Measurements from ENCODE around the gene STX1B.

The STX1B gene

DNA sequence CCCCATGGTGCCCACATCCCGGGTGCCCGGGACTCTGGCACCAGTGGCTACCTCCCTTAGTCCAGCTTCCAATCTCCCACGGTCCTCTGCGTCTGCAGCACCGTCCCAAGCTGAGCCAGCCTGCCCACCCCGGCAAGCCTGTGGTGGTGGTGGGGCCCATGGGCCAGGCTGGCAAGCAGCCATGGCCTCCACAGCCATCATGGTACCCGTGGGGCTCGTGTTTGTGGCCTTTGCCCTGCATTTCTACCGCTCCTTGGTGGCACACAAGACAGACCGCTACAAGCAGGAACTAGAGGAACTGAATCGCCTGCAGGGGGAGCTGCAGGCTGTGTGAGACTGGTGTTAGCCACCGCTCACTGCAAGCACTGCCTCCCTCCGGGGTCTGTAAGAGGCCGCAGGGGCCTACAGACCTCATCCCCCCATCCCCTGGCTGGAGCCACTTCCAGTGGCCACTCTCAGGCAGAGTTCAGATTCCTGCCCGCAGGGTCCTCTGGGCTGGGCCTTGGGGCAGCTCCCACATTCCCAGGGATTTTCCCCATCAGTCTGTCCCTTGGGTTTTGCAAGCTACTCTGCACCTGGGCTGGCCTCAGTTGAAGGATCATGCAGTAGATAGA is 56.8 kb downstream of the STX1B start:
- no peak overlapping the region for H3K4me3 ChIP-seq (ENCODE audit: low read depth, low read length)

DNA sequence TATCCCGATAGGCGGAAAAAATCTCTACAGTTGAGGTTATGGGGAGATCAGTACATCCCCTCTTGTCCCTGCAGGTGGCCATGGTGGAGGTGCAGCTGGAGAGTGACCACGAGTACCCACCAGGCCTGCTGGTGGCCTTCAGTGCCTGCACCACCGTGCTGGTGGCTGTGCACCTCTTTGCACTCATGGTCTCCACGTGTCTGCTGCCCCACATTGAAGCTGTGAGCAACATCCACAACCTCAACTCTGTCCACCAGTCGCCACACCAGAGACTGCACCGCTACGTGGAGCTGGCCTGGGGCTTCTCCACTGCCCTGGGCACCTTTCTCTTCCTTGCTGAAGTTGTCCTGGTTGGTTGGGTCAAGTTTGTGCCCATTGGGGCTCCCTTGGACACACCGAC is 57.3 kb downstream of the STX1B start:
- H3K4me3 ChIP-seq (ENCODE audit: low read depth, low read length), result no peak overlapping the region
- TF ChIP-seq, protein P1, sequence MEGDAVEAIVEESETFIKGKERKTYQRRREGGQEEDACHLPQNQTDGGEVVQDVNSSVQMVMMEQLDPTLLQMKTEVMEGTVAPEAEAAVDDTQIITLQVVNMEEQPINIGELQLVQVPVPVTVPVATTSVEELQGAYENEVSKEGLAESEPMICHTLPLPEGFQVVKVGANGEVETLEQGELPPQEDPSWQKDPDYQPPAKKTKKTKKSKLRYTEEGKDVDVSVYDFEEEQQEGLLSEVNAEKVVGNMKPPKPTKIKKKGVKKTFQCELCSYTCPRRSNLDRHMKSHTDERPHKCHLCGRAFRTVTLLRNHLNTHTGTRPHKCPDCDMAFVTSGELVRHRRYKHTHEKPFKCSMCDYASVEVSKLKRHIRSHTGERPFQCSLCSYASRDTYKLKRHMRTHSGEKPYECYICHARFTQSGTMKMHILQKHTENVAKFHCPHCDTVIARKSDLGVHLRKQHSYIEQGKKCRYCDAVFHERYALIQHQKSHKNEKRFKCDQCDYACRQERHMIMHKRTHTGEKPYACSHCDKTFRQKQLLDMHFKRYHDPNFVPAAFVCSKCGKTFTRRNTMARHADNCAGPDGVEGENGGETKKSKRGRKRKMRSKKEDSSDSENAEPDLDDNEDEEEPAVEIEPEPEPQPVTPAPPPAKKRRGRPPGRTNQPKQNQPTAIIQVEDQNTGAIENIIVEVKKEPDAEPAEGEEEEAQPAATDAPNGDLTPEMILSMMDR (IDR thresholded peaks at IDR 0.05; ENCODE audit: low read depth, low read length), result no peak

More for the DNA sequence above, 56.8 kb downstream of the STX1B start:
- TF ChIP-seq, protein P1 (IDR thresholded peaks at IDR 0.05; ENCODE audit: low read depth, low read length), result peak; percentile 76

DNA sequence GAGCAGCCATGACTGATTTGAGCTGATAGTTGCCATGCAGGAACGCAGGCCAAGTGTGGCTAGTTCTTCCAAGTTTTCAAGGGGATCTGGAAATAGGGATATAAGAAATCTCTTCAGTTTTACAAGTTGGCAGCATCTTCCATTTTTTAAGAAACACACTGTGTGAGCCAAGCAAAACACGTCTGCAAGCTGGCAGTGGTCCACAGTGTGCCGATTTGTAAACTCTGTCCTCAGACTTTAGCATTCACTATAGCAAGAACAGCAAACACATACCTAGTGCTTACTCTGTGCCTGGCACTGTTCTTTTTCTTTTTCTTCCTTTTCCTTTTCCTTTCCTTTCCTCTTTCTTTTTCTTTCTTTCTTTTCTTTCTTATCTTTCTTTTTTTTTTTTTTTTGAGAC is 58.7 kb downstream of the STX1B start:
- TF ChIP-seq, protein P1 (IDR thresholded peaks at IDR 0.05; ENCODE audit: low read depth, low read length), result no peak

DNA sequence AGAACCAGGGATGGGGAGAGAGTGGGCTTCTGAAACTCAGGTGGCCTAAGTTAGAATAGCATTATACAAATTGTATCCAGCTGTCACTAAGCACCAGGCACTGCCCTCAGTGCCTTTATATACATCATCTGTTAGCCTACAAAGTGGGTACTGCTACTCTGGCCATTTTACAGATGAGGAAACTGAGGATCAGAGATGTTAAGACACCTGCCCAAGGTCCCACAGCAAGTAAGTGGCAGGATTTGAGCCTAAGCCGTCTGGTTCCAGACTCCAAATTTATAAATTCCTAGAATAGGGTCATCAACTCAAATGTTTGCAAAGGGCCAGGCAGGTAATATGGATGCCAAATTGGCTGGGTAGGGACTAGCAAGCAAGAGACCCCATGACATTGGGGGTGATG is 59.2 kb downstream of the STX1B start:
- H3K4me3 ChIP-seq (ENCODE audit: low read depth, low read length), result no peak overlapping the region
- TF ChIP-seq, protein P1 (IDR thresholded peaks at IDR 0.05; ENCODE audit: low read depth, low read length), result no peak

More for the DNA sequence above, 58.7 kb downstream of the STX1B start:
- H3K4me3 ChIP-seq (ENCODE audit: low read depth, low read length), result no peak overlapping the region

DNA sequence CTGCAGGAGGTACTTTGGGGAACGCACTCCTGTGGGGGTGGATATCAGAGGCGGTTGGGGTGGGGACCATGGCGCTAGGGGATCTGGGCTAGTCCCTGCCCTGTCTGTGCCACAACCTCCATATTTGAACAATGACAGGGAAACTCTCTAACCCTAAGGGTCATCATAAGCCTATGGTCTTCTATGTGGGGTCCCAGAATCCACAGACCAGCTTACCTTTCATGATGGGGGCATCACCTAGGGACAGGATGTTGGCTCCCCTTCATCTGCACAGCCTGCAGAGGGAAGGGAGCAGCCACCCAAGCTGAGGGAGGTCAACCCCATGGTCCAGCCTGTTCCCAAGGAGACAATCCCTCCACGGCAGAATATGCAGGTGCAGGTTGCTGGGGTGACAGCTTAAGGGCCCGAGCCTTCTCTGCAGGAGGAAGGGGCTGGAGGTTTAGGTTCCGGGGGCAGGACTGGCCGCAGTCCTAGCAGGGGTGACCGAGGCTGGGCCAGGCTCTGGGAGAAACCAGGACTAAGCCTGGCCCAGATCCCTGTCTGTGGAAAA is 59.8 kb downstream of the STX1B start:
- TF ChIP-seq, protein P1 (IDR thresholded peaks at IDR 0.05; ENCODE audit: low read depth, low read length), result no peak
- H3K4me3 ChIP-seq (ENCODE audit: low read depth, low read length), result peak overlapping the region; percentile 79

DNA sequence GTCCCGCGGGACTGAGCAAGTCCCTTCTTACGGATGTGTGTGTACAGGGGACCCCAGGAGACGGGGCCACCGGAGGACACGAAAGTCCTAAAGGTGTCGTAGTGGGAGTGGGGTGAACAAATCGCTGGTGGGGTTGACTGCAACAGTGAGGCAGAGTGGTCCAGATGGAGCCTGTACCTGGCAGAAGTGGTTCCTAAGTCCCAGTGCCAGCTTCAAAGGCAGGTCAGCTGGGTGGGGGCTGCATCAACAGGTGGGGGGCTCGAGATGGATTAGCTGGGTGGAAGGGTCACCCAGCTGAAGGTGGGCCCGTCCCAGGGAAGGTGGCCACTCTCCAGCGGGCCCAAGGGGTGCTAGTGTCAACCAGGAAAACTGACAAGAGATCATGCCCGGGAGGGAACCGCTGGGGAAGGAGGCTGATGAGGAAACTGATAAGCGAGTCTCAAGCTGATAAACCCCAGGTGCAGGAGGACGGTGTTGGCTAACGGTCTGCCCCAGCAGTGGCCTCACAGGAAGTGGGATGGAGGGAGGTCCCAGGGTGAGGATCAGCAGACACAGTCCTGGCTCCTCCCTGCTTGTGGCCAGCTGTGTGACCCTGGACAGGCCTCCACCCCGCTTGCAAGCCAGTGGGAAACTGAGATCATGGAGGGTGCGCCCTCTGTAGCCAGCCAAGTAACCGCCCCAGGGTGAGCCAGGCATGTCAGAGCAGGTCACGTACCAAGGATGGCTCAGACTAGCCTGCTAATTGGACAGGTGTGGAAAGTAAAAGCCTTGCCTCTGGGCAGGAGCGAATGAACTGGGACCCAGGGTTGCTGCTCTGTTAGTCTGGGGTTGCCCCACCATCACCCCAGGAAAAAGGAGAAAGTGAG is 60.6 kb downstream of the STX1B start:
- TF ChIP-seq, protein P1 (IDR thresholded peaks at IDR 0.05; ENCODE audit: low read depth, low read length), result 0 out of 2 replicates have a peak, but pooled peaks have one; percentile 11
- peak overlapping the region; percentile 79 for H3K4me3 ChIP-seq (ENCODE audit: low read depth, low read length)

Data from WI38 (cell line).